ENCODE data around the gene ATRIP. TPM values are rescaled to one million over a fixed set of nuclear protein-coding genes. Genes with fewer than 3 reads are reported as not detected.

The ATRIP gene
- total and polyA plus RNA-seq, 2 of the 8 experiments (the other 6 are each of a cell fraction or from before 2014, with no cell fraction given): 18.5 to 20.2 TPM

DNA sequence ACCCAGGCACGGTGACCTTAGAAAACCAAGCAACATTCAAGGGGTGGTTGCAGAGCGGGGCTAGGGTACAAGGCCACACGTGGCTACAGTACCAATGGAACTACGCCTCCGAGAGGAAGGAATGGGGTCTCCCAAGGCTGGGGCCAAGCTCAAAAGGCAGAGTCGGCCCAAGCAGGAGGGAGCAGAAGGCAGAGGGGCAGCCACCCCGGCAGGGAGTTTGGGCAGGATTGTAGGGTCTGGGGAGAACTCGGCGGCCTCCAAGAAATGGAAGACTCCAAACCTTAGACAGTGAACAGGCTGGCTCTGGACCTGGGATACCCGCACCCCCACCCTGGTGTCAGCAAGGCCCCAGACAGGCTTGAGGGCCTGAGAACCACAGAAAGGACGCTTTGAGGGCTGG lies 28.7 kb downstream of the ATRIP start (continued):
- TF ChIP-seq CTBP2 (IDR thresholded peaks at IDR 0.05; ENCODE audit: borderline replicate concordance, insufficient read depth, insufficient read length, low read length): no peak

Measured in H1 (cell line).